AG08396 (cell line): ENCODE measurements around the gene TMED5.

ENCODE experiments used
- DNase-seq: peaks from one replicate; pipeline ENCODE4 v3.0.0; 2012; ENCODE audit warnings: low spot score, mixed read lengths

TMED5 gene

DNA sequence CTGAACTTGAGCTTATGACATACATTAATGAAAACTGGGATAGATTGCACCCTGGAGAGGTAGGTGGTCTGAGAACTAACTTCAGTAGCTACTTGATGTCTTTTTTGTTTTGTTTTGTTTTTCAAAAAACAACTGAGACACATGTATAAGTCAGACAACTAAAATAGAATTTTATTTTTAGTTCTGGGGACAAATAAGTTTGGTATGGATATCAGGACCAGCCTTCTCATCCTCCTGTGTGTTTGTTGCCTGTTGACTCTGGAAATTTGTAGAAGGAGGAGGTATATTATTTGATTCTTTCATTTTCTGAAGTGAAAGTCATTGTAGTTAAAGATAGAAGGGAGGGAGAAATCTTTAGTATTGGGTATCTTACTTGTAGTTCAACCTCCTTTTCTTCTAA lies 59.6 kb downstream of the TMED5 start:
- DNase-seq: no peak

DNA sequence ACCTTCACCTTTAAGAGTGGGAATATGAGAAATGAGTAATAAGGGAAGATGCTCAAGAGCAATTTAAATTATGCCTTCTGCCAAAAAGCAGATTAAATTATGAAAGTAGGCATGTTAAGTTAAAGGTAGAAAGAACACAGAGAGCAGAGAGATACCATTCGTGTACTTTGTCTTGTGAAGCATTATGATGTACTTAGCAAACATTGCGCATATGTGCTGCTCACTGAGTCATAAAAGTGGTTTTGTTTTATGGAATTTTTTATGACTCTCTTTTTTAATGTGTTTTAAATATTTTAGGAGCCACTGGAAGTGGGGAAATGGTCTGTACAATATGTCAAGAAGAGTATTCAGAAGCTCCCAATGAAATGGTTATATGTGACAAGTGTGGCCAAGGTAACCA lies 65.8 kb downstream of the TMED5 start:
- no peak for DNase-seq

DNA sequence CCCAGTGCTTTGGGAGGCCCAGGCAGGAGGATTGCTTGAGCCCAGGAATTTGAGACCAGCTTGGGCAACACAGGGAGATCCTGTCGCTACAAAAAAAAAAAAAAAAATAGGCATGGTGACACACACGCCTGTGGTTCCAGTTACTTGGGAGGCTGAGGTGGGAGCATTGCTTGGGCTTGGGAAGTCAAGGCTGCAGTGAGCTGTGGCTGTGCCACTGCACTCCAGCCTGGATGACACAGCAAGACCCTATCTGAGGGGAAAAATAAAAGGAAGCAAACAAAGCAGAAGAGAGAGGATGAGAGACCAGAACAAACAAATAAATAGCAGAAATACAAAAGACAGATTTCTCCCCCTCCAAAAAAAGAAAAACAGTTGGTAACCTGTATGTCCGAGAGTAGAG lies 67.1 kb downstream of the TMED5 start:
- no peak for DNase-seq

DNA sequence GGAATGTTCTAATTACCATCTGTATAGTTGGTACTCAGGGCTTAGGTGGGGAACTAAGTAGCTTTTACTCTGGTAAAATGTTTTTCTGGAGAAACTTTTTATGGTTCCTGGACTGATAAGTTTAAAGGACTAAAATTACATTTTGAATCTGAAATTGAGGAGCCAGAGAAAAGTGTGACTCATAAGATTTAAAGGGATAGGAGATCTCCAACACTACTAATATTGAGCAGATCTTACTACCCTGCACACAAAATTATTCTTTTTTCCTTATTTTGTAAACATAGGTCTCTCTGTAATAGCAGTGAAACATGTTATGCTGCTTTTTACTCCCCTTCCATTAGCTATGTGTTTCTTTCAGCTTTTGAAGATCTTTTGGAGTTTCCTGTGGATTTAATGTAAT lies 68.7 kb downstream of the TMED5 start:
- DNase-seq: no peak

DNA sequence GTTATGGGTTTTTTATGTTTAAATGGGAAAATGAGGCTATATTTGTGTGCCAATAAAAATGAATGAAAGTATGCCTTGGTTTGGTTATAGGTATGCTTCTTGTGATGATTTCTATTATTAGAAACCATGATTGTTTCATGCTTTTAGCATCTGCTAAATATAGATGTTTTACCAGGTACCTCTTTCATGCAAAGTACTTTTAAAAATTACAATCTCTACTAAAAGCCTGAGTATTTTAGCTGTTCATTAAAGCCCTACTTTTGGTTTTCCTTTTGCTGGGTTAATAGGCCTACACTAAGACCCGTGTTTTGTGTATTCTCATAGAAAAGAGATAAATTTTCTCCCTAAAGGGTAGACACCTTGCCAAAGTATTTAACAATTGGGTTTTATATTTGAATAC lies 69.1 kb downstream of the TMED5 start:
- no peak for DNase-seq

DNA sequence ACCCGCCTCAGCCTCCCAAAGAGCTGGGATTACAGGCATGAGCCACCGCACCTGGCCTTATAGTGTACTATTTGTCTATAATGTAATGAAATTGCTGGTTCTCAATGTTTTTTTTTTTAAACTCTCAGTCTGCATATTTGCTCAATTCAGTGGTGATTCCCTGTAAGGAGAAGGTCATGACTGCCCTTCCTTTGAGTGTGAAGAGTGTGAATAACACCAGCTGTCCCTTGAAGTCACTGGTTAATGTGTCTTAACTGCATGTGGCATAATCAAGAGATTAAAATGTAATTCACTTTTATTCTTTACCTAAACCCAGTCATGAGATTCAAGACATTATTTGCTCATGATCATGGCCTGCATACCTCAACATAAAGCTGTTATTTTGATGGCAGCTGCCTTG lies 70.6 kb downstream of the TMED5 start:
- no peak for DNase-seq

DNA sequence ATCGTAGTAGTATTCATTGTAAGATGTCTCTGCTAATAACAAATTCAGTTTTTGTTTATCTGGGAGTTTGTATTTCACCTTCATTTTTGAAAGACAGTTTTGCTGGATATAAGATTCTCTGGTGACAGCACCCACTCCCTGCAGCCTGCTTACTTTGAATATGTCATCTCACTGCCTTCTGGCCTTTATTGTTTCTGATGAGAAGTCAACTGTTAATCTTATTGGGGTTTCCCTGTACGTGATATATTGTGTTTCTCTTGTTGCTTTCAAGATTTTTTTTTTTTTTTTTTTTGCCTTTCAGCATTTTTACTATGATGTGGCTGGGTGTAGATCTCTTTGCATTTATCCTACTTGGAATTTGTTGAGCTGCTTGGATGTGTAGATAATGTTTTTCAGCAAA lies 71.9 kb downstream of the TMED5 start:
- DNase-seq: no peak

DNA sequence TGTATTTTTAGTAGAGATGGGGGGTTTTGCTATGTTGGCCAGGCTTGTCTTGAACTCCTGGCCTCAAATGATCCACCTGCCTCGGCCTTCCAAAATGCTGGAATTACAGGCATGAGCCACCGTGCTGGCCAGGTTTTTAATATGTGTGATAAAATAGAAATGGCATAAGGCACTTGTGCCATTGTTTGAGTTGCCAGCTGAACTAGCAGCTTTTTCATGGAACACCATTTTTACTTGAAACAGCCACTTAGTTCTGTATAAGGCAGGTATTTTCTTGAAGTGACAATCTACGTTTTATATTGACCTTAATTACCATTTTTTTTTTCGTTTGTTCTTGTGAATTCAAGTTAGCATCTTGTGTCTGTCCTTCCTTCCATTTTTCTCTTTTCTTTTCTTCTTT lies 72.8 kb downstream of the TMED5 start:
- DNase-seq: no peak

DNA sequence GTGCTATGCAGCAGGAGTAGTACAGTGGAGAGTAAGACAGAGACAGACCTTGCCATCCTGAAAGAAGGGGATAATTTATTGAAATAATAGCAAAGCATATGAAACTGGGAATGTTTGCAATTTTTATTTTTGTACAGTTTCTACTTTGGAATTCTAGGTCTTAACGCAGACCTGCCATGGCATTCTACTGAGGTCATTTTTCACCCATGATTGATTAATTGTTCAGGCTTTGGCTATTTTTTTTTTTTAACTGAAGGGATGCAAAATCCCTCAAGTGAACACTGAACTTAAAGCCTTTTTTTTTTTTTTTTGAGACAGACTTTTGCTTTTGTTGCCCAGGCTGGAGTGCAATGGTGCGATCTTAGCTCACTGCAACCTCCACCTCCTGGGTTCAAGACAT lies 74.0 kb downstream of the TMED5 start:
- no peak for DNase-seq

DNA sequence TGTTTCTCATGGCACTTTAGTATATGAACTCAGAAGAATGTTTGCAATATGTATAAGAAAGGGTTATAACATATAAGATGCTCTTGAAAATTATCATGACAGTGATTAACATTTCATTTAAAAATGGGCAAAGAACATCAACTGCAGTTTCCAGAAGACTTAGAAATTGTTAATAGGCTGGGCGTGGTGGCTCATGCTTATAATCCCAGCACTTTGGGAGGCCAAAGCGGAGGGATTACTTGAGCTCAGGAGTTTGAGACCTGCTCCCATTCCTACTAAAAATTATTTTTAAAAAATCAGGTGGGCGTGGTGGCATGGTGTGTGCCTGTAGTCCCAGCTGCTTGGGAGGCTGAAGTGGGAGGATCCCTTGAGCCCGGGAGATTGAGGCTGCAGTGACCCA lies 78.1 kb downstream of the TMED5 start:
- no peak for DNase-seq
